HG02571 (cell line): ENCODE results near the gene NTM.
"Not testable (repeated sequence)": the region's sequence is repeated elsewhere in the genome, so short reads cannot be mapped to it uniquely, and the experiment has no call there.

Source experiments
- ATAC-seq: cut with Tn5 transposase; IDR thresholded peaks from one replicate; pipeline ENCODE4 v1.9.1; 2021; ENCODE audit warnings: mild to moderate bottlenecking, moderate library complexity; ENCODE audit not compliant: unreplicated experiment

Gene NTM

GRCh38 chr11:132310390-132311375 is 940.3 kb downstream of the NTM start:
- no peak for ATAC-seq

- ATAC-seq, result no peak
Measured at GRCh38 chr11:132311703-132312102, 941.3 kb downstream of the NTM start.

GRCh38 chr11:132312161-132312560 is 941.7 kb downstream of the NTM start:
- ATAC-seq, result no peak

GRCh38 chr11:132312701-132313111 is 942.3 kb downstream of the NTM start:
- no peak for ATAC-seq

GRCh38 chr11:132314911-132315455 is 944.6 kb downstream of the NTM start:
- ATAC-seq, result no peak

GRCh38 chr11:132315696-132316095 is 945.3 kb downstream of the NTM start:
- no peak for ATAC-seq

GRCh38 chr11:132318421-132319157 is 948.2 kb downstream of the NTM start:
- no peak for ATAC-seq

- not testable (repeated sequence) for ATAC-seq
Measured at GRCh38 chr11:132319419-132319818, 949.0 kb downstream of the NTM start.

- no peak for ATAC-seq
Measured at GRCh38 chr11:132330515-132330914, 960.1 kb downstream of the NTM start.

GRCh38 chr11:132332521-132332920 is 962.1 kb downstream of the NTM start:
- ATAC-seq, result no peak

GRCh38 chr11:132334769-132335280 is 964.4 kb downstream of the NTM start:
- no peak for ATAC-seq

- ATAC-seq, result no peak
Measured at GRCh38 chr11:132335311-132335710, 964.9 kb downstream of the NTM start.

GRCh38 chr11:132336781-132337535 is 966.5 kb downstream of the NTM start:
- no peak for ATAC-seq

GRCh38 chr11:132337819-132338416 is 967.5 kb downstream of the NTM start:
- no peak for ATAC-seq

GRCh38 chr11:132342408-132342807 is 972.0 kb downstream of the NTM start:
- ATAC-seq, result no peak

GRCh38 chr11:132343445-132344175 is 973.2 kb downstream of the NTM start:
- ATAC-seq, result peak; percentile 86

GRCh38 chr11:132346558-132347148 is 976.2 kb downstream of the NTM start:
- no peak for ATAC-seq

GRCh38 chr11:132347156-132348090 is 977.0 kb downstream of the NTM start:
- ATAC-seq, result no peak
